Astrocyte (in vitro differentiated cells and primary cell): ENCODE results near the gene CHST11.

Experiments
- EZH2 ChIP-seq: IDR thresholded peaks from 2 replicates; pipeline ENCODE4 v1.6.1; 2012; ENCODE audit warnings: mild to moderate bottlenecking, low read length, inconsistent platforms; ENCODE audit not compliant: insufficient read depth
- TF ChIP-seq, protein P1 (sequence below): IDR thresholded peaks from 2 replicates; pipeline ENCODE4 v1.5.1; 2011; ENCODE audit warnings: low read depth, mild to moderate bottlenecking, inconsistent platforms, low read length, moderate library complexity; ENCODE audit not compliant: insufficient read depth

DNA sequence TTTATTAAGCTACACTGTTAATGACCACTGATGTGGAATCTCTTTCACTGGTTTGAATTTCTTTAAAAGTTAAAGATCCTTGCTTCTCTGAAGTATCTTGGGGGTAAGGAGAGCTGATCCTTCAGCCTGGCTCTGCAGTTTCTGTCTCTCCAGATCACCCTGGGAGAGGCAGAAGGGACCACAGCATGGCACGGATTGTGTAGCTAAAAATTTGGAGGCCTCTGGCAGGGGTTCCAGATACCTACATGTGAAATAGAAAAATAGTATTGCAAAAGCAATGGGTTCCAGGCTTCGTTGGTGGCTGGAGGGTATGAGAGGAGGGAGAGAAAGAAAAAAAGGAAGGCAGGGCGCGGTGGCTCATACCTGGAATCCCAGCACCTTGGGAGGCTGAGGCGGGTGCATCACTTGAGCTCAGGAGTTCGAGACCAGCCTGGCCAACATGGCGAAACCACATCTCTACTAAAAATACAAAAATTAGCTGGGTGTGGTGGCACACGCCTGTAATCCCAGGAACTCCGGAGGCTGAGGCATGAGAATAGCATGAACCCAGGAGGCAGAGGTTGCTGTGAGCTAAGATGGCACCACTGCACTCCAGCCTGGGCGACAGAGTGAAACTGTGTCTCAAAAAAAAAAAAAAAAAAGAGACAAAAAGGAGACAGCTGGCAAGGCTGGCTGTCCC is 3.4 kb downstream of the CHST11 start:
- TF ChIP-seq, protein P1, sequence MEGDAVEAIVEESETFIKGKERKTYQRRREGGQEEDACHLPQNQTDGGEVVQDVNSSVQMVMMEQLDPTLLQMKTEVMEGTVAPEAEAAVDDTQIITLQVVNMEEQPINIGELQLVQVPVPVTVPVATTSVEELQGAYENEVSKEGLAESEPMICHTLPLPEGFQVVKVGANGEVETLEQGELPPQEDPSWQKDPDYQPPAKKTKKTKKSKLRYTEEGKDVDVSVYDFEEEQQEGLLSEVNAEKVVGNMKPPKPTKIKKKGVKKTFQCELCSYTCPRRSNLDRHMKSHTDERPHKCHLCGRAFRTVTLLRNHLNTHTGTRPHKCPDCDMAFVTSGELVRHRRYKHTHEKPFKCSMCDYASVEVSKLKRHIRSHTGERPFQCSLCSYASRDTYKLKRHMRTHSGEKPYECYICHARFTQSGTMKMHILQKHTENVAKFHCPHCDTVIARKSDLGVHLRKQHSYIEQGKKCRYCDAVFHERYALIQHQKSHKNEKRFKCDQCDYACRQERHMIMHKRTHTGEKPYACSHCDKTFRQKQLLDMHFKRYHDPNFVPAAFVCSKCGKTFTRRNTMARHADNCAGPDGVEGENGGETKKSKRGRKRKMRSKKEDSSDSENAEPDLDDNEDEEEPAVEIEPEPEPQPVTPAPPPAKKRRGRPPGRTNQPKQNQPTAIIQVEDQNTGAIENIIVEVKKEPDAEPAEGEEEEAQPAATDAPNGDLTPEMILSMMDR: no peak
- TF ChIP-seq EZH2: no peak
